Vagina (tissue), 2 donors: ENCODE measurements around the gene RHEB.

ENCODE experiments used
- CTCF ChIP-seq, 3 experiments: fragments of 450-650 bp in 2 of 3; fragments of 200-600 bp in 1 of 3; sonication (generic) in 1 of 3; IDR thresholded peaks; one replicate each; pipeline ENCODE4 v1.5.1; 2017 to 2019; ENCODE audit warnings: antibody characterized with exemption in 3 of 3, mild to moderate bottlenecking in 2 of 3, moderate library complexity in 2 of 3
- POLR2A ChIP-seq, 2 donors: fragments of 450-650 bp; IDR thresholded peaks; one replicate each; pipeline ENCODE4 v1.6.1; 2017; ENCODE audit warnings: antibody characterized with exemption in 2 of 2, mild to moderate bottlenecking in 2 of 2, moderate library complexity in 2 of 2

GRCh38 chr7:151429237-151429559, 90.5 kb downstream of the RHEB start:
- TF ChIP-seq POLR2A (IDR thresholded peaks at IDR 0.05) (no peak), CTCF (IDR thresholded peaks at IDR 0.05) (no peak)
